H1 (cell line): ENCODE data around the gene SMG1. TPM values are rescaled to one million over a fixed set of nuclear protein-coding genes. Genes with fewer than 3 reads are reported as not detected.
"Not testable (repeated sequence)": the region's sequence is repeated elsewhere in the genome, so short reads cannot be mapped to it uniquely, and the experiment has no call there.

Source experiments
- CTCF ChIA-PET: fragments of 300-600 bp; sonication (Branson Sonifier 250); formaldehyde crosslinking; loops from one replicate; lab custom pipeline; 2021; ENCODE audit not compliant: partially characterized antibody; lab: Charles Lee
- POLR2A ChIA-PET: fragments of 300-600 bp; sonication (Branson Sonifier 250); formaldehyde crosslinking; loops from one replicate; lab custom pipeline; 2021; ENCODE audit warnings: inconsistent platforms; ENCODE audit not compliant: partially characterized antibody; lab: Charles Lee
- DNase-seq, 2 experiments: peaks; one replicate each; pipeline versions ENCODE4 v3.0.0 to v3.0.0-alpha.2; 2010 to 2022; ENCODE audit warnings: low spot score in 2 of 2, low read depth in 1 of 2, mixed read lengths in 1 of 2
- FAIRE-seq: peaks from 2 replicates; lab custom pipeline; 2011; peaks lifted over from hg19 to GRCh38; lab: Jason Lieb, UNC
- H2AFZ ChIP-seq: 2 replicates; pipeline ENCODE4 v1.8.1; 2012; ENCODE audit warnings: low read length, inconsistent platforms
- H2AK5ac ChIP-seq: 2 replicates; pipeline ENCODE4 v1.6.1; 2013; ENCODE audit warnings: low read depth, low read length
- H2BK120ac ChIP-seq: replicated peaks from 2 replicates; pipeline ENCODE3; 2013; ENCODE audit warnings: low read depth, low read length, inconsistent platforms
- H2BK12ac ChIP-seq: 2 replicates; pipeline ENCODE4 v1.6.1; 2013; ENCODE audit warnings: low read depth, low read length
- H2BK15ac ChIP-seq: 2 replicates; pipeline ENCODE4 v1.6.1; 2013; ENCODE audit warnings: low read length
- H2BK20ac ChIP-seq: 2 replicates; pipeline ENCODE4 v1.6.1; 2013; ENCODE audit warnings: low read length
- H2BK5ac ChIP-seq: 2 replicates; pipeline ENCODE4 v1.6.1; 2013; ENCODE audit warnings: low read depth, low read length
- H3K14ac ChIP-seq: 2 replicates; pipeline ENCODE4 v1.6.1; 2013; ENCODE audit warnings: inconsistent platforms; ENCODE audit not compliant: insufficient read length
- H3K18ac ChIP-seq: 2 replicates; pipeline ENCODE4 v1.6.1; 2013; ENCODE audit warnings: low read length; ENCODE audit errors: extremely low read depth
- H3K23ac ChIP-seq: 2 replicates; pipeline ENCODE4 v1.6.1; 2013; ENCODE audit warnings: inconsistent platforms; ENCODE audit not compliant: insufficient read length
- H3K23me2 ChIP-seq: 2 replicates; pipeline ENCODE4 v1.6.1; 2013; ENCODE audit warnings: low read depth, low read length
- H3K27ac ChIP-seq: 2 replicates; pipeline ENCODE4 v1.6.1; 2011; ENCODE audit warnings: low read depth, low read length, inconsistent platforms
- H3K27me3 ChIP-seq, 4 experiments: replicated peaks in 1 of 4; 1 replicate in 1 of 4; 2 replicates in 3 of 4; pipeline versions ENCODE4 v1.6.1 to v1.8.1; 2011 to 2013; ENCODE audit warnings: low read length in 3 of 4, mild to moderate bottlenecking in 3 of 4, inconsistent platforms in 2 of 4, mixed read lengths in 2 of 4, moderate library complexity in 1 of 4; ENCODE audit not compliant: control insufficient read depth in 3 of 4, insufficient read depth in 3 of 4; ENCODE audit errors: extremely low read depth in 1 of 4
- H3K36me3 ChIP-seq, 4 experiments: 2 replicates each; pipeline versions ENCODE4 v1.6.1 to v1.8.1; 2011 to 2013; ENCODE audit warnings: mild to moderate bottlenecking in 4 of 4, low read length in 3 of 4, moderate library complexity in 2 of 4, control low read depth in 1 of 4, inconsistent platforms in 1 of 4; ENCODE audit not compliant: insufficient read depth in 4 of 4, control insufficient read depth in 2 of 4
- H3K4ac ChIP-seq: replicated peaks from 2 replicates; pipeline ENCODE3; 2013; ENCODE audit warnings: low read length, low read depth, mixed read lengths, inconsistent platforms; ENCODE audit not compliant: insufficient read length
- H3K4me1 ChIP-seq, 4 experiments: replicated peaks in 1 of 4; 1 replicate in 1 of 4; 2 replicates in 3 of 4; pipeline versions ENCODE4 v1.6.1 to v1.8.1; 2011 to 2013; ENCODE audit warnings: low read length in 3 of 4, inconsistent platforms in 2 of 4, mixed read lengths in 1 of 4; ENCODE audit not compliant: insufficient read depth in 4 of 4, control insufficient read depth in 3 of 4
- H3K4me2 ChIP-seq, 2 experiments: 2 replicates each; pipeline versions ENCODE4 v1.6.1 to v1.8.1; 2011 to 2013; ENCODE audit warnings: low read depth in 2 of 2, low read length in 2 of 2, control low read depth in 1 of 2, inconsistent platforms in 1 of 2, mild to moderate bottlenecking in 1 of 2; ENCODE audit not compliant: insufficient read depth in 1 of 2
- H3K4me3 ChIP-seq, 4 experiments: fragments of 200-600, 300-600 bp in 1 of 4; sonication (generic), shearing (Covaris generic), sonication (Bioruptor Twin) in 1 of 4; 2 replicates each; pipeline versions ENCODE4 v1.5.1 to v1.8.1; 2011 to 2016; ENCODE audit warnings: low read length in 4 of 4, low read depth in 3 of 4, control low read depth in 2 of 4, inconsistent platforms in 2 of 4, mild to moderate bottlenecking in 2 of 4, mixed read lengths in 1 of 4, moderate library complexity in 1 of 4; ENCODE audit not compliant: insufficient read depth in 2 of 4; ENCODE audit errors: extremely low read depth in 1 of 4
- H3K56ac ChIP-seq: replicated peaks from 2 replicates; pipeline ENCODE3; 2013; ENCODE audit warnings: low read depth, mild to moderate bottlenecking, mixed read lengths, low read length, inconsistent platforms; ENCODE audit not compliant: insufficient read length
- H3K79me1 ChIP-seq: 2 replicates; pipeline ENCODE4 v1.6.1; 2013; ENCODE audit warnings: low read depth, low read length, control low read depth
- H3K79me2 ChIP-seq, 2 experiments: 2 replicates each; pipeline versions ENCODE4 v1.6.1 to v1.8.1; 2012 to 2013; ENCODE audit warnings: low read length in 2 of 2, mild to moderate bottlenecking in 2 of 2, inconsistent platforms in 1 of 2; ENCODE audit not compliant: insufficient read depth in 2 of 2, control insufficient read depth in 1 of 2
- H3K9ac ChIP-seq, 4 experiments: replicated peaks in 1 of 4; 1 replicate in 1 of 4; 2 replicates in 3 of 4; pipeline versions ENCODE4 v1.6.1 to v1.8.1; 2011 to 2013; ENCODE audit warnings: low read depth in 3 of 4, low read length in 3 of 4, control low read depth in 2 of 4, mild to moderate bottlenecking in 2 of 4, moderate library complexity in 2 of 4, inconsistent platforms in 1 of 4; ENCODE audit errors: extremely low read depth in 1 of 4
- H3K9me3 ChIP-seq, 2 experiments: 2 replicates each; pipeline versions ENCODE4 v1.6.1 to v1.8.1; 2012 to 2013; ENCODE audit warnings: mild to moderate bottlenecking in 2 of 2, moderate library complexity in 2 of 2, control low read depth in 1 of 2, inconsistent platforms in 1 of 2, low read depth in 1 of 2, low read length in 1 of 2, mixed read lengths in 1 of 2; ENCODE audit not compliant: insufficient read depth in 2 of 2
- H4K20me1 ChIP-seq, 2 experiments: replicated peaks in 1 of 2; 2 replicates each; pipeline versions ENCODE3 to v1.8.1; 2011 to 2013; ENCODE audit warnings: inconsistent platforms in 2 of 2, low read length in 2 of 2, mild to moderate bottlenecking in 1 of 2; ENCODE audit not compliant: insufficient read depth in 2 of 2, control insufficient read depth in 1 of 2
- H4K5ac ChIP-seq: 2 replicates; pipeline ENCODE4 v1.6.1; 2013; ENCODE audit warnings: low read length, low read depth, mixed read lengths, inconsistent platforms; ENCODE audit not compliant: insufficient read length
- H4K8ac ChIP-seq: 2 replicates; pipeline ENCODE4 v1.8.0; 2013; ENCODE audit warnings: mild to moderate bottlenecking, moderate library complexity, low read length, inconsistent platforms; ENCODE audit not compliant: insufficient read depth; ENCODE audit errors: extremely low read depth
- H4K91ac ChIP-seq: replicated peaks from 2 replicates; pipeline ENCODE3; 2013; ENCODE audit warnings: low read length, mixed read lengths, inconsistent platforms; ENCODE audit not compliant: insufficient read length
- WGBS, 2 experiments: shearing (Covaris generic) in 1 of 2; methylation state at CpG; one replicate each; pipeline versions ENCODE4 v1.1.6 to v1.1.7; 2013 to 2015; ENCODE audit warnings: low lambda C conversion rate in 2 of 2, mixed read lengths in 2 of 2, inconsistent platforms in 1 of 2, low coverage in 1 of 2, missing lambda C conversion rate in 1 of 2; ENCODE audit not compliant: insufficient replicate concordance in 2 of 2, insufficient coverage in 1 of 2, insufficient read length in 1 of 2; ENCODE audit errors: extremely low coverage in 1 of 2, missing lambda C conversion rate in 1 of 2; 5-methylcytosine and 5-hydroxymethylcytosine counted together
- polyA plus RNA-seq, 7 experiments: library from polyadenylated mRNA; depleted of rRNA in 3 of 7; stranded (reverse) in 5 of 7; unstranded in 2 of 7; fragments of >200 nt in 5 of 7; fragments of 200-250 nt in 2 of 7; gene quantifications; 1 replicate in 5 of 7; 2 replicates in 1 of 7; 4 replicates in 1 of 7; pipeline versions ENCODE4 v1.2.1 to v1.2.3, GENCODE V29; 2011 to 2013; ENCODE audit warnings: missing spikeins in 2 of 7, mixed read lengths in 2 of 7
- total RNA-seq: library from RNA; stranded (reverse); fragmentation: NEBNext Ultra II Directional; extraction: Animal tissue kit (Norgen Biotek cat#: 25700); gene quantifications from 2 replicates; pipeline ENCODE4 v1.2.1, GENCODE V29; 2021

Gene SMG1
- total and polyA plus RNA-seq, 2 of the 8 experiments (the other 6 are each of a cell fraction or from before 2014, with no cell fraction given): 14.9 to 90.6 TPM

DNA sequence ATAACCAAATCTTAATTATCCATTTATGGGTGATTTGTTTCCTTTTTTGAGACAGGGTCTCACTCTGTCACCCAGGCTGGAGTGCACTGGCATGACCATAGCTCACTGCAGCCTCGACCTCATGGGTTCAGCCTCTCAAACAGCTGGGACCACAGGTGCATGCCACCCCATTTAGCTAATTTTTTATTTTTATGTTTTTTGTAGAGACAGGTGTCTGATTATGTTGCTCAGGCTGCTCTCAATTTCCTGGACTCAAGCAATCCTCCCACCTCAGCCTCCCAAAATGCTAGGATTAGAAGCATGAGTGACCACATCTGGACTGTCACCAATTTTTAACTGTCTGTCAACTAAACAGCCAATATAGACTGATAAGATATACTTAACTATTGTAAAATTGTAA lies 25.0 kb downstream of the SMG1 start:
- H2AK5ac ChIP-seq, H3K79me1 ChIP-seq, H2BK15ac ChIP-seq, H3K27me3 ChIP-seq, POLR2A ChIA-PET, H3K4me3 ChIP-seq, FAIRE-seq, H2BK120ac ChIP-seq, DNase-seq, H3K23me2 ChIP-seq, H3K4me2 ChIP-seq, H2BK20ac ChIP-seq, CTCF ChIA-PET, H3K9ac ChIP-seq, H3K23ac ChIP-seq, H4K5ac ChIP-seq, H4K20me1 ChIP-seq, H4K91ac ChIP-seq, H2BK12ac ChIP-seq, H2AFZ ChIP-seq, H3K18ac ChIP-seq, H3K36me3 ChIP-seq, H3K9me3 ChIP-seq, H4K8ac ChIP-seq, H3K4me1 ChIP-seq, H3K27ac ChIP-seq, H3K4ac ChIP-seq, H2BK5ac ChIP-seq, H3K14ac ChIP-seq, H3K56ac ChIP-seq: not testable (repeated sequence)
- WGBS, 2 experiments: 100% methylated on average over 1 of the region's 1 CpG; no CpG with 5 or more reads in 1 of the 2 experiments
- H3K79me2 ChIP-seq: peaks cover 0 to 80% of the 10 kb centered on the region in 2 experiments; a peak in 3 of 4 replicates

- H3K79me2 ChIP-seq, H2BK120ac ChIP-seq, H3K56ac ChIP-seq, H3K9ac ChIP-seq, H2BK12ac ChIP-seq, DNase-seq, POLR2A ChIA-PET, H3K27me3 ChIP-seq, H3K4me3 ChIP-seq, H3K4me1 ChIP-seq, H3K4me2 ChIP-seq, H4K91ac ChIP-seq, H2BK5ac ChIP-seq, H4K20me1 ChIP-seq, H3K23me2 ChIP-seq, H2BK20ac ChIP-seq, H3K4ac ChIP-seq, H4K5ac ChIP-seq, H3K9me3 ChIP-seq, H4K8ac ChIP-seq, H3K18ac ChIP-seq, H2AFZ ChIP-seq, H2BK15ac ChIP-seq, H2AK5ac ChIP-seq, FAIRE-seq, H3K14ac ChIP-seq, H3K27ac ChIP-seq, H3K79me1 ChIP-seq, H3K23ac ChIP-seq: not testable (repeated sequence)
- peaks cover 2 to 35% (median 7%) of the 10 kb centered on the region in 4 experiments; a peak in 6 of 8 replicates for H3K36me3 ChIP-seq
- WGBS, 2 experiments: 88% methylated on average over 2 of the region's 2 CpGs; no CpG with 5 or more reads in 1 of the 2 experiments
- CTCF ChIA-PET: interaction anchor here (1.3 kb wide), 1 partner anchor 83 kb away, joined by 5 read pairs; the partner anchor contains the start of gene ARL6IP1
These were observed 41.8 kb downstream of the SMG1 start for GRCh38 chr16:18884456-18884855.
